Measurements from ENCODE around the gene STAM2.
"Not testable (repeated sequence)": the region's sequence is repeated elsewhere in the genome, so short reads cannot be mapped to it uniquely, and the experiment has no call there.

STAM2 gene

DNA sequence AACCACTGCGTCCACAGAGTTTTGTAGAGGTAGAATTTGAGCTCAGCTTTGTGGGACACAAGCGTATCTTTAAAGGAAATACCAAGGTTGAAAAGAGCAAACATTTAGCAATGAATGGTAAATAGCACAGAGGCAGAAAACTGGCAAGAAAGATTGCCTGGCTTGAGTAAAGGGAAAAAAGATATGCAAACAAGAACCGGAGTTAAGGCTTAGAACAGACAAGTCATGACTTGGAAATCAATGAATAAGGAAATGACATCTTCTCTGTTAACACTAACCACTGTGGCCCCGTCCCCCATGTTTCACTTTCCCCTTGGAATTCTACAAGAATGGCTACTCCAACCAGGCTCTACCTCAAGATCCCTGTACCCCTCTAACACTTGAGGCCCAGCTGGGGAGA lies 3.8 kb downstream of the STAM2 start:
- H3K36me3 ChIP-seq (ENCODE audit: insufficient read depth, insufficient read length, low read length) = no peaks in the 10 kb centered on the region
- H3K27me3 ChIP-seq (ENCODE audit: insufficient read depth, insufficient read length) = no peaks in the 10 kb centered on the region
- no peak overlapping the region for H3K4me3 ChIP-seq (ENCODE audit: insufficient read length, low read depth)
- no peaks in the 10 kb centered on the region for H3K4me1 ChIP-seq (ENCODE audit: insufficient read depth, insufficient read length)
- no peak overlapping the region for H3K9ac ChIP-seq (ENCODE audit: insufficient read length, low read depth)
- no peaks in the 10 kb centered on the region for H3K9me3 ChIP-seq (ENCODE audit: insufficient read depth, low read length)
- no peak for DNase-seq (ENCODE audit: low read depth, low spot score)
- TF ChIP-seq SUZ12 (IDR thresholded peaks at IDR 0.05; ENCODE audit: extremely low read depth, insufficient read depth, insufficient read length) = no peak
- TF ChIP-seq YY1 (IDR thresholded peaks at IDR 0.05; ENCODE audit: insufficient read depth, insufficient read length) = no peak
- TF ChIP-seq ZNF274 (IDR thresholded peaks at IDR 0.05; ENCODE audit: low read depth, low read length) = no peak

DNA sequence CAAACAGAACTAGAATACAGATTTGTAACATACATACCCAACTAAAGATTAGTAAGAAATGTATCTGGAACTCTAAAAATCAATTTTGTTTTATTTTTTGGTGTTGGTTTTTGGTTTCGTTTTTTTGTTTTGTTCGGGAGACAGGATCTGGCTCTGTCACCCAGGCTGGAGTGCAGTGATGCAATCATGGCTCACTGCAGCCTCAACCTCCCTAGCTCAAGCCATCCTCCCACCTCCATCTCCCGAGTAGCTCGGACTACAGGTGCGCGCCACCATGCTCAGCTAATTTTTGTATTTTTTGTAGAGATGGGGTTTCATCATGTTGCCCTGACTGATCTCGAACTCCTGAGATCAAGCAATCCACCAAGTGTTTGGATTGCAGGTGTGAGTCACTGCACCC lies 6.4 kb downstream of the STAM2 start:
- not testable (repeated sequence) for DNase-seq (ENCODE audit: low read depth, low spot score); H3K9ac ChIP-seq (ENCODE audit: insufficient read length, low read depth); H3K9me3 ChIP-seq (ENCODE audit: insufficient read depth, low read length); H3K4me3 ChIP-seq (ENCODE audit: insufficient read length, low read depth); H3K36me3 ChIP-seq (ENCODE audit: insufficient read depth, insufficient read length, low read length); H3K4me1 ChIP-seq (ENCODE audit: insufficient read depth, insufficient read length); H3K27me3 ChIP-seq (ENCODE audit: insufficient read depth, insufficient read length)

DNA sequence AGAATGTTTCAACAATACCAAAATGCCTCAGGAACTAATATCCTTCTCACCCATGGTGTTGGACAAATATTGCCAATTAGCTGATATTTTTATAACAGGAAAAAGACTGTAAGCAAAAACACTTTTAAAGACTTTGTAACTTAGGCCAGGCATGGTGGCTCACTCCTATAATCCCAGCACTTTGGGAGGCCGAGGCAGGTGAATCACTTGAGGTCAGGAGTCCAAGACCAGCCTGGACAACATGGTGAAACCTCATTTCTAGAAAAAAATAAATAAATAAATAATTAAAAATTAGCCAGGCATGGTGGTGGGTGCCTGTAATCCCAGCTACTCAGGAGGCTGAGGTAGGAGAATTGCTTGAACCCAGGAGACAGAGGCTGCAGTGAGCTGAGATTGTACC lies 8.1 kb downstream of the STAM2 start:
- H3K4me3 ChIP-seq (ENCODE audit: insufficient read length, low read depth); H3K9ac ChIP-seq (ENCODE audit: insufficient read length, low read depth): not testable (repeated sequence)

DNA sequence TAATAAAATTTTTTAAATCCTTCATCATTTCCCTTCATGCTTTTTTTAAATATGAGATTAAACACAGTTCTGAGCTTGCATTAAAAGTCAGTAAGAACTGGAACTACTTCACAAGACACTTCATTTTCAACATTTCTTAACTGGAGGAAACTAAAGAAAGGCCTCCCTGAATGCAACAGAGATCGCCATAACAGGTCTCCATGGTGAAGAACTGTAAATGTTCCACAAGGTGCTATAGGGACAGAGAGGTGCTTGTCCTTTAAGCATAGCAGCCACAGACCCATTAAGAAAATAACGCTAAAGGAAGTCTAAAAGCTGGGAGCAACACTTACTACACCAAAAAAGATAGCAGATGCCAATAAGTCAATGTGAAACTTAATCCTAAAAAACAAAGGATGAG lies 8.5 kb downstream of the STAM2 start:
- Histone ChIP-seq H3K9me3 (ENCODE audit: insufficient read depth, low read length) (no peaks in the 10 kb centered on the region), H3K9ac (ENCODE audit: insufficient read length, low read depth) (no peak overlapping the region), H3K4me1 (ENCODE audit: insufficient read depth, insufficient read length) (no peaks in the 10 kb centered on the region), H3K36me3 (ENCODE audit: insufficient read depth, insufficient read length, low read length) (no peaks in the 10 kb centered on the region), H3K4me3 (ENCODE audit: insufficient read length, low read depth) (no peak overlapping the region), H3K27me3 (ENCODE audit: insufficient read depth, insufficient read length) (no peaks in the 10 kb centered on the region)
- TF ChIP-seq YY1 (IDR thresholded peaks at IDR 0.05; ENCODE audit: insufficient read depth, insufficient read length) (no peak), ZNF274 (IDR thresholded peaks at IDR 0.05; ENCODE audit: low read depth, low read length) (no peak), SUZ12 (IDR thresholded peaks at IDR 0.05; ENCODE audit: extremely low read depth, insufficient read depth, insufficient read length) (no peak)
- DNase-seq (ENCODE audit: low read depth, low spot score) = no peak

More for the DNA sequence above, 8.1 kb downstream of the STAM2 start:
- not testable (repeated sequence) for H3K9me3 ChIP-seq (ENCODE audit: insufficient read depth, low read length); H3K27me3 ChIP-seq (ENCODE audit: insufficient read depth, insufficient read length); H3K36me3 ChIP-seq (ENCODE audit: insufficient read depth, insufficient read length, low read length); H3K4me1 ChIP-seq (ENCODE audit: insufficient read depth, insufficient read length); DNase-seq (ENCODE audit: low read depth, low spot score)

DNA sequence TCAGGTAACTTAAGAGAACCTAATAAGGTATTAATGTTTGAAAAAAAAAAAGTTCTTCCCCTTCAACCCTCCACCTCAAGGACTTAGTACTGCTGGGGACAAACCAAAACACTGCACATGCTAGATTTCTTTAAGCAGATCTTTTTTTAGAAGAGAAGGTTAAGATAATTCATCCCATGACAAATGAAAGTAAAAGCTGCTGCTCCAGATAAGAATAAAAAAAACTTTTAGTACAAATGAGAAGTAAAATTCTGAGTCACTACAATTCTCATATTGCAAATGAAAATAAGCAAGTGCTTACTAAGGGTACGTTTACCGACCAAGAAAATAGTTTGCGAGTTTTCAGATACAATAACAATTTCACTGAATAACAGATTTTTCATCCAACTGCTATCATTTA lies 8.9 kb downstream of the STAM2 start:
- Histone ChIP-seq H3K9ac (ENCODE audit: insufficient read length, low read depth) (no peak overlapping the region), H3K36me3 (ENCODE audit: insufficient read depth, insufficient read length, low read length) (no peaks in the 10 kb centered on the region), H3K4me3 (ENCODE audit: insufficient read length, low read depth) (no peak overlapping the region), H3K4me1 (ENCODE audit: insufficient read depth, insufficient read length) (no peaks in the 10 kb centered on the region), H3K27me3 (ENCODE audit: insufficient read depth, insufficient read length) (no peaks in the 10 kb centered on the region), H3K9me3 (ENCODE audit: insufficient read depth, low read length) (no peaks in the 10 kb centered on the region)
- TF ChIP-seq ZNF274 (IDR thresholded peaks at IDR 0.05; ENCODE audit: low read depth, low read length) (no peak), YY1 (IDR thresholded peaks at IDR 0.05; ENCODE audit: insufficient read depth, insufficient read length) (no peak), SUZ12 (IDR thresholded peaks at IDR 0.05; ENCODE audit: extremely low read depth, insufficient read depth, insufficient read length) (no peak)
- DNase-seq (ENCODE audit: low read depth, low spot score) = no peak

DNA sequence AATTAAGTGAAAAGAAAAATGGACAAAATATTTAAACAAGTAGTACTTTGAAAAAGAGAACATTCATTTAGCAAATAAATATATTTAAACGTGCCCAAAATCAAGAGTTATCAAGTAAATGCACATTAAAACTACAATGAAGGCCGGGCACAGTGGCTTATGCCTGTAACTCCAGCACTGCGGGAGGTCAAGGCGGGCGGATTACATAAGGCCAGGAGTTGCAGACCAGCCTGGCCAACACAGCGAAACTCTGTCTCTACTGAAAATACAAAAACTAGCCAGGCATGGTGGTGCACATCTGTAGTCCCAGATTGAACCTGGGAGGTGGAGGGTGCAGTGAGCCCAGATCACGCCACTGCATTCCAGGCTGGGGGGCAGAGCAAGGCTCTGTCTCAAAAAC lies 9.8 kb downstream of the STAM2 start:
- Histone ChIP-seq H3K9me3 (ENCODE audit: insufficient read depth, low read length) (no peaks in the 10 kb centered on the region), H3K4me1 (ENCODE audit: insufficient read depth, insufficient read length) (no peaks in the 10 kb centered on the region), H3K27me3 (ENCODE audit: insufficient read depth, insufficient read length) (no peaks in the 10 kb centered on the region), H3K36me3 (ENCODE audit: insufficient read depth, insufficient read length, low read length) (no peaks in the 10 kb centered on the region), H3K9ac (ENCODE audit: insufficient read length, low read depth) (no peak overlapping the region), H3K4me3 (ENCODE audit: insufficient read length, low read depth) (no peak overlapping the region)
- TF ChIP-seq YY1 (IDR thresholded peaks at IDR 0.05; ENCODE audit: insufficient read depth, insufficient read length) (no peak), SUZ12 (IDR thresholded peaks at IDR 0.05; ENCODE audit: extremely low read depth, insufficient read depth, insufficient read length) (no peak), ZNF274 (IDR thresholded peaks at IDR 0.05; ENCODE audit: low read depth, low read length) (no peak)
- DNase-seq (ENCODE audit: low read depth, low spot score) = no peak

DNA sequence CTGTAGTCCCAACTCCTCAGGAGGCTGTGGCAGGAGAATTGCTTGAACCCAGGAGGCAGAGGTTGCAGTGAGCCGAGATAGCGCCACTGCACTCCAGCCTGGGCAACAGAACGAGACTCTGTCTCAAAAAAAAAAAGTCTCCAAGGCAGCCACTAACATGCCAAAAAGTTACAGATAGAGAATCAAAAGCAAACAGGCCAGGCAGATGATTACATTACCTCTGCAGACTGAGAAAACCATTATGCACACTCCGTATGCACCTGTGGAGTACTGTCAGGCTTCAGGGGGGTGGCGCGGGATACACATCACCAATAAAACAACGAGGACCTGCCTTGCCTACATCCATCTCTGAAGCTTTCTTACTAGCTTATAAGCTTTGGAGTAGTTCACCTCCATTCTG lies 10.3 kb downstream of the STAM2 start:
- TF ChIP-seq SUZ12 (IDR thresholded peaks at IDR 0.05; ENCODE audit: extremely low read depth, insufficient read depth, insufficient read length) (no peak), ZNF274 (IDR thresholded peaks at IDR 0.05; ENCODE audit: low read depth, low read length) (no peak), YY1 (IDR thresholded peaks at IDR 0.05; ENCODE audit: insufficient read depth, insufficient read length) (no peak)
- no peak for DNase-seq (ENCODE audit: low read depth, low spot score)
- no peaks in the 10 kb centered on the region; the same call in 1 of the 2 replicates for H3K9me3 ChIP-seq (ENCODE audit: insufficient read depth, low read length)

DNA sequence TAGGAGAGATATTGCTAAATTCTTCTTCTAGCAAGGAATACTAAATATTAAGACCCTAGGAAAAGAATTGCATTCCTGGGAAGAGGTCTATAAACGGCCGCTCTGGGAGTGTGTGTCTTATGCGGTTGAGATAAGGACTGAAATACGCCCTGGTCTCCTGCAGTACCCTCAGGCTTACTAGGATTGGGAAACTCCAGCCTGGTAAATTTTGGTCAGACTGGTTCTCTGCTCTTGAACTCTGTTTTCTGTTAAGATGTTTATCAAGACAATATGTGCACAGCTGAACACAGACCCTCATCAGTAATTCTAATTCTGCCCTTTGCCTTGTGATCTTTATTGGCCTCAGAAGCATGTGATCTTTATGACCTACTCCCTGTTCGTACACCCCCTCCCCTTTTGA lies 11.9 kb downstream of the STAM2 start:
- H3K36me3 ChIP-seq (ENCODE audit: insufficient read depth, insufficient read length, low read length); DNase-seq (ENCODE audit: low read depth, low spot score); H3K4me1 ChIP-seq (ENCODE audit: insufficient read depth, insufficient read length); H3K27me3 ChIP-seq (ENCODE audit: insufficient read depth, insufficient read length); H3K9ac ChIP-seq (ENCODE audit: insufficient read length, low read depth); H3K4me3 ChIP-seq (ENCODE audit: insufficient read length, low read depth): not testable (repeated sequence)
- H3K9me3 ChIP-seq (ENCODE audit: insufficient read depth, low read length) = peaks cover 14% of the 10 kb centered on the region

More for the DNA sequence above, 10.3 kb downstream of the STAM2 start:
- no peaks in the 10 kb centered on the region for H3K27me3 ChIP-seq (ENCODE audit: insufficient read depth, insufficient read length)
- no peaks in the 10 kb centered on the region for H3K4me1 ChIP-seq (ENCODE audit: insufficient read depth, insufficient read length)
- H3K9ac ChIP-seq (ENCODE audit: insufficient read length, low read depth) = no peak overlapping the region
- no peaks in the 10 kb centered on the region for H3K36me3 ChIP-seq (ENCODE audit: insufficient read depth, insufficient read length, low read length)
- no peak overlapping the region for H3K4me3 ChIP-seq (ENCODE audit: insufficient read length, low read depth)

Data from NT2/D1 (cell line).